OCI-LY7 (cell line): ENCODE results near the gene FOXC2.

Source experiments
- EZH2phosphoT487 ChIP-seq: fragments of 200-600 bp; sonication (generic); IDR thresholded peaks from 2 replicates; pipeline ENCODE4 v1.6.1; 2018; ENCODE audit warnings: low read depth, borderline replicate concordance, mild to moderate bottlenecking, mixed run types, antibody characterized with exemption, low read length, moderate library complexity, mixed read lengths
- TF ChIP-seq, protein P1 (sequence below): fragments of 200-600 bp; sonication (generic); conservative IDR thresholded peaks from 2 replicates; pipeline ENCODE4 v1.5.1; 2014; ENCODE audit warnings: mild to moderate bottlenecking, antibody characterized with exemption, low read length, moderate library complexity, mixed read lengths

DNA sequence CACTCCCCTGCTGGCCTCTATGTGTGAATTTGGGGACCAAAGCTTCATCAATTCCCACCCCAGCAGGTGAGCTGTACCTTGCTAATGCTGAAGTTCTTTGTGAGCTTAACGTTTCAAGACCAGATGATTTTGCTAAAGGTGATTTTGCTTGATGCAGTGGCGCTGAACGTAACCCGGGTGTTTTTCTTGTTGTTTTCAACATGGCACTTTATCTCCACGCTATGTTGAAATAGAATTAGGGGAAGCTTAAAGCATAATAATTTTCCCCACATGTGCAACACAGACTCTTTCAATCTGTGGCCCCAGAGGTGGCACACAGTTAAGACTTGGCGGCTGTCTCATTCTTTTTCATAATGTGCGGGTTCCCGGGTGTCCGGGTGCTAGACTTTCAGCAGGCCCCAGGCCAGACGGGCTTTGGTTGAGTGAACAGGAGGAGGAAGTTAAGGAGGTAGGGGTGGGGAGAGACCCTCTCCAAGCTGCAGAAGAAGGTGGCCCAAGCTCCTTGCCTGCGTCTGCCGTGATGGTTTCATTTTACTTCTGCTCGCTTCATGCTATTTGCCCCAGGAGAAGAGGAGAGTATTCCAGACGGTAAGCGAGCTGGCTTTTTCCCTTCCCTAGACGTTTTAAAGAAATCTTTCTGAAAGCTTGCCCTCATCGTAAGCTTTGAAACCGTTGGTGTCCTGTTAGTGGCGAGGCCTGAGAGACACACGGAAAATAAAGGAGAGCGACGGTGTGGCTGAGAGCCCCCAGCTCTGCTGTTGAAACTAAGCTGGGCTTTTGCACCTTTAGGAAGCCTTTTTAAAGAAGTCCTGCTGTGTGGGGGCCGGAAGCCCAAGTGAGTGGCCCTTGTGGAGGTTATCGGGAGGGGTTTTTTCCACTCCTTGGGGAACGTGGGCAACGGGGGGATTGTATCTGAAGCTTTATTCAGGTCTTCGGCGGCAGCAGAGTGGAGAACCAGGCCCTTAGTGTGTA is 4.2 kb downstream of the FOXC2 start:
- TF ChIP-seq, protein P1, sequence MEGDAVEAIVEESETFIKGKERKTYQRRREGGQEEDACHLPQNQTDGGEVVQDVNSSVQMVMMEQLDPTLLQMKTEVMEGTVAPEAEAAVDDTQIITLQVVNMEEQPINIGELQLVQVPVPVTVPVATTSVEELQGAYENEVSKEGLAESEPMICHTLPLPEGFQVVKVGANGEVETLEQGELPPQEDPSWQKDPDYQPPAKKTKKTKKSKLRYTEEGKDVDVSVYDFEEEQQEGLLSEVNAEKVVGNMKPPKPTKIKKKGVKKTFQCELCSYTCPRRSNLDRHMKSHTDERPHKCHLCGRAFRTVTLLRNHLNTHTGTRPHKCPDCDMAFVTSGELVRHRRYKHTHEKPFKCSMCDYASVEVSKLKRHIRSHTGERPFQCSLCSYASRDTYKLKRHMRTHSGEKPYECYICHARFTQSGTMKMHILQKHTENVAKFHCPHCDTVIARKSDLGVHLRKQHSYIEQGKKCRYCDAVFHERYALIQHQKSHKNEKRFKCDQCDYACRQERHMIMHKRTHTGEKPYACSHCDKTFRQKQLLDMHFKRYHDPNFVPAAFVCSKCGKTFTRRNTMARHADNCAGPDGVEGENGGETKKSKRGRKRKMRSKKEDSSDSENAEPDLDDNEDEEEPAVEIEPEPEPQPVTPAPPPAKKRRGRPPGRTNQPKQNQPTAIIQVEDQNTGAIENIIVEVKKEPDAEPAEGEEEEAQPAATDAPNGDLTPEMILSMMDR, result no peak
- no peak for TF ChIP-seq EZH2phosphoT487
